Stimulated activated CD4-positive, alpha-beta T cell treated with anti-CD3 and anti-CD28 coated beads, Interleukin-1b, Interleukin-23, amount 100 ng/mL, for 24 hours (primary cell): ENCODE measurements around the gene JPH2.

Experiments used
- DNase-seq, 4 experiments: peaks; one replicate each; pipeline ENCODE4 v3.0.0-alpha.2; 2020; ENCODE audit warnings: low read depth in 4 of 4, low spot score in 1 of 4

Gene JPH2

GRCh38 chr20:44065401-44066340, 121.3 kb downstream of the JPH2 start:
- DNase-seq = no peak

DNA sequence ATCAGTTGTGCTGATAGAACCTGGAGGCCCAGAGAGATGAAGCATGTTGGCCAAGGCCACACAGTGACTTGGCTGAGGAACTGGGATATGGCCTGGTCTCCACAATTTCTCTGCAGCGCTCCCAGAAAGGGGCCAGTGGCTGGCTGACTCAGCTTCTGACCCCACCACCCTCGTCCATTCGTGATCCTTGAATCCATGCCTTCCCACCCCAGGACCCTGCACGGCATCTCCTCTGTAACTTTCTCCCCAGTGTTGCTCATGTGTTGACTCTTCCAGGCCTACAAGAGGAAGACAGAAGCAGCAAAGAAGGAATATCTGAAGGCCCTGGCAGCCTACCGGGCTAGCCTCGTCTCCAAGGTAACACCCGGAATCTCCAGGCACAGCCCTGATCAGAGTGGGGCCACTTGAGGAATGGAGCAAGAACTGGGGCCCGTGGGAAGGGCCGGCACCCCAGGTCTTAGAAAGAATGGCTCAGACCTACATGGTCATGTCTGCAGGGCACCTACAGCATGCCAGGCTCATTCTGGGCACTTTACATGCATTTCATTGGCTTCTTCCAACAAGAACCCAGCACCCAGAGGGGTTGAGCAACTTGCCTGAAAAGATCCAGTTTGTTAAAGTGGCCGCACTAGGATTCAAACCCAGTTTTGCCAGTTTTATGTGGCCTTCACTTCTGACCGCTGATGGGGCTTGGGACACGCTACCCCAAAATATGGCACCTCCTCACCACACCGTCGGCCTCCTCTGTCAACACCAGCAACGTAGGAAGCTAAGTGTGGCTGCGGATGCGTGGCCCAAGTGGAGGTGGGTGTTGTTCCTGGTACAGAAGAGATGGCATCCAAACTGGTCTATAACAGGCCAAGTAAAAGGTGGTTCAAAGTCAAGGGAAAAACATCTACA, 122.2 kb downstream of the JPH2 start:
- no peak for DNase-seq
